ENCODE measurements around the gene YJU2. TPM values are rescaled to one million over a fixed set of nuclear protein-coding genes. Genes with fewer than 3 reads are reported as not detected.
"Not testable (repeated sequence)": the region's sequence is repeated elsewhere in the genome, so short reads cannot be mapped to it uniquely, and the experiment has no call there.

Gene YJU2
- total and polyA plus RNA-seq, 2 of the 8 experiments (the other 6 are each of a cell fraction or from before 2014, with no cell fraction given), result 26.8 to 27.7 TPM

DNA sequence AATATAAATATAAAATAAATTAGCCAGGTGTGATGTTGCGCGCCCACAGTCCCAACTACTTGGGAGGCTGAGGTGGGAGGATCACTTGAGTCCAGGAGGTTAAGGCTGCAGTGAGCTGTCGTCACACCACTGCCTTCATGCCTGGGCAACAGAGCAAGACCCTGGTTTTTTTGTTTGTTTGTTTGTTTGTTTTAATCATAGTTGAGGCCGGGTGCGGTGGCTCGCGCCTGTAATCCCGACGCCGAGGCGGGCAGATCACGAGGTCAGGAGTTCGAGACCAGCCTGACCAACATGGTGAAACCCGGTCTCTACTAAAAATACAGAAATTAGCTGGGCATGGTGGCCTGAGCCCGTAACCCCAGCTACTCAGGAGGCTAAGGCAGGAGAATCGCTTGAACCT, 9.4 kb upstream of the YJU2 start:
- H2AK5ac ChIP-seq (ENCODE audit: low read depth, low read length); H3K27ac ChIP-seq (ENCODE audit: low read depth, low read length); H3K9me3 ChIP-seq (ENCODE audit: insufficient read depth in 2 of 2, low read depth in 1 of 2, low read length in 1 of 2); H4K91ac ChIP-seq (replicated peaks; ENCODE audit: insufficient read length, low read length); H3K56ac ChIP-seq (replicated peaks; ENCODE audit: insufficient read length, low read depth, low read length); FAIRE-seq; H4K5ac ChIP-seq (ENCODE audit: insufficient read length, low read depth, low read length); H2BK120ac ChIP-seq (replicated peaks; ENCODE audit: low read depth, low read length); DNase-seq (ENCODE audit: low read depth in 1 of 2, low spot score in 2 of 2); H3K79me2 ChIP-seq (ENCODE audit: control insufficient read depth in 1 of 2, insufficient read depth in 2 of 2, low read length in 2 of 2); H2BK12ac ChIP-seq (ENCODE audit: low read depth, low read length); H3K23ac ChIP-seq (ENCODE audit: insufficient read length); H3K4me3 ChIP-seq (ENCODE audit: extremely low read depth in 1 of 4, insufficient read depth in 2 of 4, low read depth in 3 of 4, low read length in 4 of 4); H3K18ac ChIP-seq (ENCODE audit: extremely low read depth, low read length); H2AFZ ChIP-seq (ENCODE audit: low read length); H3K23me2 ChIP-seq (ENCODE audit: low read depth, low read length); H4K8ac ChIP-seq (ENCODE audit: extremely low read depth, insufficient read depth, low read length); H3K4me2 ChIP-seq (ENCODE audit: insufficient read depth in 1 of 2, low read depth in 2 of 2, low read length in 2 of 2); H2BK15ac ChIP-seq (ENCODE audit: low read length); H4K20me1 ChIP-seq (replicated peaks in 1 of 2; ENCODE audit: control insufficient read depth in 1 of 2, insufficient read depth in 2 of 2, low read length in 2 of 2); CTCF ChIA-PET (ENCODE audit: partially characterized antibody); H3K79me1 ChIP-seq (ENCODE audit: low read depth, low read length); H3K9ac ChIP-seq (replicated peaks in 1 of 4; ENCODE audit: extremely low read depth in 1 of 4, low read depth in 3 of 4, low read length in 3 of 4); H2BK5ac ChIP-seq (ENCODE audit: low read depth, low read length); H2BK20ac ChIP-seq (ENCODE audit: low read length); H3K36me3 ChIP-seq (ENCODE audit: control insufficient read depth in 2 of 4, insufficient read depth in 4 of 4, low read length in 3 of 4); H3K27me3 ChIP-seq (replicated peaks in 1 of 4; ENCODE audit: control insufficient read depth in 3 of 4, extremely low read depth in 1 of 4, insufficient read depth in 3 of 4, low read length in 3 of 4); H3K4ac ChIP-seq (replicated peaks; ENCODE audit: insufficient read length, low read depth, low read length); H3K14ac ChIP-seq (ENCODE audit: insufficient read length); H3K4me1 ChIP-seq (replicated peaks in 1 of 4; ENCODE audit: control insufficient read depth in 3 of 4, insufficient read depth in 4 of 4, low read length in 3 of 4): not testable (repeated sequence)
- 94% methylated on average over 16 of the region's 16 CpGs; no CpG with 5 or more reads in 1 of the 2 experiments for WGBS, 2 experiments (ENCODE audit: extremely low coverage in 1 of 2, insufficient coverage in 1 of 2, insufficient read length in 1 of 2, insufficient replicate concordance in 2 of 2, low coverage in 1 of 2, low lambda C conversion rate in 2 of 2, missing lambda C conversion rate in 1 of 2)
- POLR2A ChIA-PET (ENCODE audit: partially characterized antibody), result interaction anchor here (1.0 to 1.3 kb wide), 3 partner anchors 8 to 85 kb away, joined by 3 to 4 read pairs (median 3); no protein-coding TSS in a partner anchor
